Measurements from ENCODE around the gene GRID1. TPM values are rescaled to one million over a fixed set of nuclear protein-coding genes. Genes with fewer than 3 reads are reported as not detected.

The GRID1 gene
- total RNA-seq, 1 experiment from 2014 or later: 0.37 TPM

- POLR2A ChIA-PET: no interaction called here
- Mint-ChIP-seq H3K4me1 (peaks cover 18% of the 10 kb centered on the region), H3K36me3 (no peaks in the 10 kb centered on the region), H3K4me3 (no peak overlapping the region), H3K27ac (no peak overlapping the region), H3K27me3 (ENCODE audit: low read depth) (no peaks in the 10 kb centered on the region), H3K9me3 (0 out of 2 replicates have a peak, but pooled peaks cover 3% of the 10 kb centered on the region)
- DNase-seq (ENCODE audit: low spot score): no peak
- CTCF ChIA-PET: no interaction called here
- TF ChIP-seq ZNF532 (CRISPR knock-in tag; IDR thresholded peaks at IDR 0.05; ENCODE audit: borderline replicate concordance) (no peak), KAT7 (CRISPR knock-in tag; IDR thresholded peaks at IDR 0.05; ENCODE audit: borderline replicate concordance) (no peak), ZNF219 (CRISPR knock-in tag; IDR thresholded peaks at IDR 0.05; ENCODE audit: borderline replicate concordance) (no peak), TP53 (CRISPR knock-in tag; IDR thresholded peaks at IDR 0.05) (no peak), ZNF671 (CRISPR knock-in tag; IDR thresholded peaks at IDR 0.05) (no peak), GTF2I (CRISPR knock-in tag; conservative IDR thresholded peaks at IDR 0.05) (no peak), ELF4 (CRISPR knock-in tag; IDR thresholded peaks at IDR 0.05; ENCODE audit: low read depth) (no peak), ATF1 (CRISPR knock-in tag; IDR thresholded peaks at IDR 0.05) (no peak), NR1H2 (CRISPR knock-in tag; IDR thresholded peaks at IDR 0.05) (no peak), ZBTB43 (CRISPR knock-in tag; IDR thresholded peaks at IDR 0.05) (no peak), RELA (CRISPR knock-in tag; IDR thresholded peaks at IDR 0.05; ENCODE audit: borderline replicate concordance) (no peak), RORB (CRISPR knock-in tag; IDR thresholded peaks at IDR 0.05) (no peak), ZNF232 (CRISPR knock-in tag; IDR thresholded peaks at IDR 0.05) (no peak)
- TF ChIP-seq, protein P1, sequence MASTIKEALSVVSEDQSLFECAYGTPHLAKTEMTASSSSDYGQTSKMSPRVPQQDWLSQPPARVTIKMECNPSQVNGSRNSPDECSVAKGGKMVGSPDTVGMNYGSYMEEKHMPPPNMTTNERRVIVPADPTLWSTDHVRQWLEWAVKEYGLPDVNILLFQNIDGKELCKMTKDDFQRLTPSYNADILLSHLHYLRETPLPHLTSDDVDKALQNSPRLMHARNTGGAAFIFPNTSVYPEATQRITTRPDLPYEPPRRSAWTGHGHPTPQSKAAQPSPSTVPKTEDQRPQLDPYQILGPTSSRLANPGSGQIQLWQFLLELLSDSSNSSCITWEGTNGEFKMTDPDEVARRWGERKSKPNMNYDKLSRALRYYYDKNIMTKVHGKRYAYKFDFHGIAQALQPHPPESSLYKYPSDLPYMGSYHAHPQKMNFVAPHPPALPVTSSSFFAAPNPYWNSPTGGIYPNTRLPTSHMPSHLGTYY (CRISPR knock-in tag; IDR thresholded peaks at IDR 0.05): no peak
- TF ChIP-seq, protein P2, sequence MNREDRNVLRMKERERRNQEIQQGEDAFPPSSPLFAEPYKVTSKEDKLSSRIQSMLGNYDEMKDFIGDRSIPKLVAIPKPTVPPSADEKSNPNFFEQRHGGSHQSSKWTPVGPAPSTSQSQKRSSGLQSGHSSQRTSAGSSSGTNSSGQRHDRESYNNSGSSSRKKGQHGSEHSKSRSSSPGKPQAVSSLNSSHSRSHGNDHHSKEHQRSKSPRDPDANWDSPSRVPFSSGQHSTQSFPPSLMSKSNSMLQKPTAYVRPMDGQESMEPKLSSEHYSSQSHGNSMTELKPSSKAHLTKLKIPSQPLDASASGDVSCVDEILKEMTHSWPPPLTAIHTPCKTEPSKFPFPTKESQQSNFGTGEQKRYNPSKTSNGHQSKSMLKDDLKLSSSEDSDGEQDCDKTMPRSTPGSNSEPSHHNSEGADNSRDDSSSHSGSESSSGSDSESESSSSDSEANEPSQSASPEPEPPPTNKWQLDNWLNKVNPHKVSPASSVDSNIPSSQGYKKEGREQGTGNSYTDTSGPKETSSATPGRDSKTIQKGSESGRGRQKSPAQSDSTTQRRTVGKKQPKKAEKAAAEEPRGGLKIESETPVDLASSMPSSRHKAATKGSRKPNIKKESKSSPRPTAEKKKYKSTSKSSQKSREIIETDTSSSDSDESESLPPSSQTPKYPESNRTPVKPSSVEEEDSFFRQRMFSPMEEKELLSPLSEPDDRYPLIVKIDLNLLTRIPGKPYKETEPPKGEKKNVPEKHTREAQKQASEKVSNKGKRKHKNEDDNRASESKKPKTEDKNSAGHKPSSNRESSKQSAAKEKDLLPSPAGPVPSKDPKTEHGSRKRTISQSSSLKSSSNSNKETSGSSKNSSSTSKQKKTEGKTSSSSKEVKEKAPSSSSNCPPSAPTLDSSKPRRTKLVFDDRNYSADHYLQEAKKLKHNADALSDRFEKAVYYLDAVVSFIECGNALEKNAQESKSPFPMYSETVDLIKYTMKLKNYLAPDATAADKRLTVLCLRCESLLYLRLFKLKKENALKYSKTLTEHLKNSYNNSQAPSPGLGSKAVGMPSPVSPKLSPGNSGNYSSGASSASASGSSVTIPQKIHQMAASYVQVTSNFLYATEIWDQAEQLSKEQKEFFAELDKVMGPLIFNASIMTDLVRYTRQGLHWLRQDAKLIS (CRISPR knock-in tag; IDR thresholded peaks at IDR 0.05; ENCODE audit: borderline replicate concordance): no peak
- no peak for ATAC-seq
Measured at GRCh38 chr10:85918371-85918770, 448.2 kb downstream of the GRID1 start.

DNA sequence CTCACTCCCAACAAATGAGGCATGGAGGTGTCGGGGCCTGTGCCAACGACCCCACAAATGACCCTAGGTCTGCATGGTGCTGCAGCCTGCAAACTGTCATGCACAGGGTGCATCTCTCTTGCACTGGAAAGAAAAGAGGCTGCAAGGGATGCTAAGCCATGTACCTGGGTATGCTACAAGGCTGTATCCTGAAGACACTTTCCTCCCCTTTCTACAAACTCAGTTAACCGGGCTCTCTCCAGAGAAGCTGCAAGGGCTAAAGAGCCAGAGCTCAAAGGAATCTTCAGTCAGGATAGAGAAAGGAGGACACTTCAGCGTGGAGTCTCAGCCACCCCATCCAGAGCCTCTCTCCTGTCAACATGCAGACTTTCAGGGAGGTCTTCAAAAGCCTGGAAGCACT, 449.0 kb downstream of the GRID1 start:
- H3K9me3 Mint-ChIP-seq: 0 out of 2 replicates have a peak, but pooled peaks cover 3% of the 10 kb centered on the region
- H3K4me1 Mint-ChIP-seq: peaks cover 18% of the 10 kb centered on the region
- no peak for DNase-seq (ENCODE audit: low spot score)
- no peaks in the 10 kb centered on the region for H3K36me3 Mint-ChIP-seq
- ChIA-PET POLR2A (no interaction called here), CTCF (no interaction called here)
- no peak overlapping the region for H3K27ac Mint-ChIP-seq
- TF ChIP-seq TP53 (CRISPR knock-in tag; IDR thresholded peaks at IDR 0.05): no peak
- no peak for TF ChIP-seq ZSCAN18 (CRISPR knock-in tag; IDR thresholded peaks at IDR 0.05)
- H3K4me3 Mint-ChIP-seq: no peak overlapping the region
- H3K27me3 Mint-ChIP-seq (ENCODE audit: low read depth): no peaks in the 10 kb centered on the region
- no peak for ATAC-seq

Data from WTC11 (cell line).